Measurements from ENCODE around the gene AP2A1.
"Not testable (repeated sequence)": the region's sequence is repeated elsewhere in the genome, so short reads cannot be mapped to it uniquely, and the experiment has no call there.

Gene AP2A1

GRCh38 chr19:49766930-49767299 is at the start of gene AP2A1:
TSS of gene AP2A1 (plus strand) at chr19:49767001. CDS start at chr19:49767134, 133 bp downstream.
- DNase-seq (ENCODE audit: low read depth) = no peak

- DNase-seq (ENCODE audit: low read depth) = no peak
These were observed 48.3 kb upstream of the AP2A1 start for GRCh38 chr19:49718511-49718910.

- no peak for DNase-seq (ENCODE audit: low read depth)
These were observed 47.8 kb upstream of the AP2A1 start for GRCh38 chr19:49718991-49719390.

GRCh38 chr19:49719420-49719819 is 47.4 kb upstream of the AP2A1 start:
- DNase-seq (ENCODE audit: low read depth) = not testable (repeated sequence)

- no peak for DNase-seq (ENCODE audit: low read depth)
These were observed 39.4 kb upstream of the AP2A1 start for GRCh38 chr19:49727217-49728030.

GRCh38 chr19:49730166-49730565 is 36.6 kb upstream of the AP2A1 start:
- DNase-seq (ENCODE audit: low read depth) = no peak

- DNase-seq (ENCODE audit: low read depth) = no peak
These were observed 28.5 kb upstream of the AP2A1 start for GRCh38 chr19:49738268-49738667.

GRCh38 chr19:49739098-49739497 is 27.7 kb upstream of the AP2A1 start:
- no peak for DNase-seq (ENCODE audit: low read depth)

- DNase-seq (ENCODE audit: low read depth) = no peak
These were observed 26.9 kb upstream of the AP2A1 start for GRCh38 chr19:49739933-49740332.

GRCh38 chr19:49741210-49741844 is 25.5 kb upstream of the AP2A1 start:
- DNase-seq (ENCODE audit: low read depth) = no peak

GRCh38 chr19:49744946-49745381 is 21.8 kb upstream of the AP2A1 start:
- no peak for DNase-seq (ENCODE audit: low read depth)

GRCh38 chr19:49746206-49746958 is 20.4 kb upstream of the AP2A1 start:
- no peak for DNase-seq (ENCODE audit: low read depth)

- no peak for DNase-seq (ENCODE audit: low read depth)
These were observed 17.6 kb upstream of the AP2A1 start for GRCh38 chr19:49749055-49749716.

- no peak for DNase-seq (ENCODE audit: low read depth)
These were observed 17.0 kb upstream of the AP2A1 start for GRCh38 chr19:49749771-49750170.

GRCh38 chr19:49752701-49753100 is 14.1 kb upstream of the AP2A1 start:
- no peak for DNase-seq (ENCODE audit: low read depth)

- no peak for DNase-seq (ENCODE audit: low read depth)
These were observed 10.8 kb upstream of the AP2A1 start for GRCh38 chr19:49755956-49756355.

- no peak for DNase-seq (ENCODE audit: low read depth)
These were observed 8.5 kb upstream of the AP2A1 start for GRCh38 chr19:49758292-49758691.

GRCh38 chr19:49761249-49761624 is 5.6 kb upstream of the AP2A1 start:
- DNase-seq (ENCODE audit: low read depth) = no peak

GRCh38 chr19:49761625-49762311 is 5.0 kb upstream of the AP2A1 start:
- no peak for DNase-seq (ENCODE audit: low read depth)

GRCh38 chr19:49763230-49763629 is 3.6 kb upstream of the AP2A1 start, which contains the start of gene TSKS:
TSS of gene TSKS (minus strand) at chr19:49763306. CDS start at chr19:49763247, 59 bp downstream.
- no peak for DNase-seq (ENCODE audit: low read depth)

- no peak for DNase-seq (ENCODE audit: low read depth)
These were observed 2.5 kb upstream of the AP2A1 start for GRCh38 chr19:49764341-49764740.
